Activated naive CD4-positive, alpha-beta T cell treated with anti-CD3 and anti-CD28 coated beads, Interleukin-2, amount 50 U/mL, for 24 hours (primary cell): ENCODE measurements around the gene CUX1.

Experiments
- H3K27ac Mint-ChIP-seq: one replicate; pipeline ENCODE4 v1.8.0; 2021; ENCODE audit warnings: mild to moderate bottlenecking, mixed read lengths
- H3K27me3 Mint-ChIP-seq: one replicate; pipeline ENCODE4 v1.8.0; 2021; ENCODE audit warnings: mixed read lengths
- H3K36me3 Mint-ChIP-seq: one replicate; pipeline ENCODE4 v1.8.0; 2021; ENCODE audit warnings: mixed read lengths
- H3K4me1 Mint-ChIP-seq: one replicate; pipeline ENCODE4 v1.8.0; 2021; ENCODE audit warnings: mixed read lengths
- H3K4me3 Mint-ChIP-seq: one replicate; pipeline ENCODE4 v1.8.0; 2021; ENCODE audit warnings: mild to moderate bottlenecking, mixed read lengths
- H3K9me3 Mint-ChIP-seq: one replicate; pipeline ENCODE4 v1.8.0; 2021; ENCODE audit warnings: mixed read lengths

The CUX1 gene

GRCh38 chr7:102107474-102108104, 290.2 kb downstream of the CUX1 start:
- Mint-ChIP-seq H3K27me3 (no peaks in the 10 kb centered on the region), H3K4me1 (no peaks in the 10 kb centered on the region), H3K9me3 (no peaks in the 10 kb centered on the region), H3K4me3 (no peak overlapping the region), H3K27ac (no peak overlapping the region), H3K36me3 (peaks cover 5% of the 10 kb centered on the region)

- Mint-ChIP-seq H3K36me3 (peaks cover 13% of the 10 kb centered on the region), H3K4me3 (no peak overlapping the region), H3K9me3 (no peaks in the 10 kb centered on the region), H3K4me1 (no peaks in the 10 kb centered on the region), H3K27me3 (no peaks in the 10 kb centered on the region), H3K27ac (no peak overlapping the region)
Measured at GRCh38 chr7:102111061-102112041, 293.9 kb downstream of the CUX1 start.

- H3K9me3 Mint-ChIP-seq: no peaks in the 10 kb centered on the region
- H3K27me3 Mint-ChIP-seq: no peaks in the 10 kb centered on the region
- no peak overlapping the region for H3K27ac Mint-ChIP-seq
- peaks cover 18% of the 10 kb centered on the region for H3K36me3 Mint-ChIP-seq
- no peak overlapping the region for H3K4me3 Mint-ChIP-seq
- no peaks in the 10 kb centered on the region for H3K4me1 Mint-ChIP-seq
Measured at GRCh38 chr7:102115181-102115580, 297.8 kb downstream of the CUX1 start.

GRCh38 chr7:102115931-102116330, 298.5 kb downstream of the CUX1 start:
- Mint-ChIP-seq H3K27me3 (no peaks in the 10 kb centered on the region), H3K36me3 (peaks cover 18% of the 10 kb centered on the region), H3K4me1 (no peaks in the 10 kb centered on the region), H3K4me3 (no peak overlapping the region), H3K9me3 (no peaks in the 10 kb centered on the region), H3K27ac (no peak overlapping the region)

GRCh38 chr7:102117743-102118142, 300.3 kb downstream of the CUX1 start:
- H3K27ac Mint-ChIP-seq: no peak overlapping the region
- H3K36me3 Mint-ChIP-seq: peaks cover 20% of the 10 kb centered on the region
- H3K9me3 Mint-ChIP-seq: no peaks in the 10 kb centered on the region
- peaks cover 8% of the 10 kb centered on the region for H3K4me1 Mint-ChIP-seq
- no peaks in the 10 kb centered on the region for H3K27me3 Mint-ChIP-seq
- H3K4me3 Mint-ChIP-seq: no peak overlapping the region

GRCh38 chr7:102119213-102119651, 301.8 kb downstream of the CUX1 start:
- no peaks in the 10 kb centered on the region for H3K27me3 Mint-ChIP-seq
- H3K27ac Mint-ChIP-seq: no peak overlapping the region
- H3K9me3 Mint-ChIP-seq: no peaks in the 10 kb centered on the region
- peaks cover 8% of the 10 kb centered on the region for H3K4me1 Mint-ChIP-seq
- H3K36me3 Mint-ChIP-seq: peaks cover 19% of the 10 kb centered on the region
- H3K4me3 Mint-ChIP-seq: no peak overlapping the region

GRCh38 chr7:102119925-102120324, 302.5 kb downstream of the CUX1 start:
- H3K4me1 Mint-ChIP-seq: peaks cover 8% of the 10 kb centered on the region
- H3K4me3 Mint-ChIP-seq: no peak overlapping the region
- H3K36me3 Mint-ChIP-seq: peaks cover 22% of the 10 kb centered on the region
- no peaks in the 10 kb centered on the region for H3K27me3 Mint-ChIP-seq
- no peak overlapping the region for H3K27ac Mint-ChIP-seq
- H3K9me3 Mint-ChIP-seq: no peaks in the 10 kb centered on the region

GRCh38 chr7:102120666-102121195, 303.3 kb downstream of the CUX1 start:
- Mint-ChIP-seq H3K27me3 (no peaks in the 10 kb centered on the region), H3K36me3 (peaks cover 17% of the 10 kb centered on the region), H3K4me1 (peaks cover 8% of the 10 kb centered on the region), H3K9me3 (no peaks in the 10 kb centered on the region), H3K27ac (no peak overlapping the region), H3K4me3 (no peak overlapping the region)

GRCh38 chr7:102122026-102122425, 304.6 kb downstream of the CUX1 start:
- peaks cover 9% of the 10 kb centered on the region for H3K36me3 Mint-ChIP-seq
- H3K27ac Mint-ChIP-seq: no peak overlapping the region
- H3K27me3 Mint-ChIP-seq: no peaks in the 10 kb centered on the region
- H3K4me3 Mint-ChIP-seq: no peak overlapping the region
- H3K9me3 Mint-ChIP-seq: no peaks in the 10 kb centered on the region
- H3K4me1 Mint-ChIP-seq: peaks cover 8% of the 10 kb centered on the region

- no peak overlapping the region for H3K4me3 Mint-ChIP-seq
- H3K9me3 Mint-ChIP-seq: no peaks in the 10 kb centered on the region
- peaks cover 8% of the 10 kb centered on the region for H3K36me3 Mint-ChIP-seq
- no peaks in the 10 kb centered on the region for H3K27me3 Mint-ChIP-seq
- no peak overlapping the region for H3K27ac Mint-ChIP-seq
- peaks cover 8% of the 10 kb centered on the region for H3K4me1 Mint-ChIP-seq
Measured at GRCh38 chr7:102125127-102125596, 307.7 kb downstream of the CUX1 start.

- H3K9me3 Mint-ChIP-seq: no peaks in the 10 kb centered on the region
- no peak overlapping the region for H3K27ac Mint-ChIP-seq
- H3K4me1 Mint-ChIP-seq: no peaks in the 10 kb centered on the region
- no peak overlapping the region for H3K4me3 Mint-ChIP-seq
- H3K36me3 Mint-ChIP-seq: peaks cover 10% of the 10 kb centered on the region
- no peaks in the 10 kb centered on the region for H3K27me3 Mint-ChIP-seq
Measured at GRCh38 chr7:102128303-102128702, 310.9 kb downstream of the CUX1 start.

GRCh38 chr7:102129636-102130370, 312.4 kb downstream of the CUX1 start:
- no peaks in the 10 kb centered on the region for H3K9me3 Mint-ChIP-seq
- H3K4me1 Mint-ChIP-seq: no peaks in the 10 kb centered on the region
- H3K27me3 Mint-ChIP-seq: no peaks in the 10 kb centered on the region
- H3K4me3 Mint-ChIP-seq: no peak overlapping the region
- peaks cover 6% of the 10 kb centered on the region for H3K36me3 Mint-ChIP-seq
- H3K27ac Mint-ChIP-seq: no peak overlapping the region

- Mint-ChIP-seq H3K4me3 (no peak overlapping the region), H3K9me3 (no peaks in the 10 kb centered on the region), H3K27me3 (no peaks in the 10 kb centered on the region), H3K36me3 (peaks cover 8% of the 10 kb centered on the region), H3K4me1 (no peaks in the 10 kb centered on the region), H3K27ac (no peak overlapping the region)
Measured at GRCh38 chr7:102132209-102132752, 314.9 kb downstream of the CUX1 start.

- peaks cover 9% of the 10 kb centered on the region for H3K4me1 Mint-ChIP-seq
- H3K27me3 Mint-ChIP-seq: no peaks in the 10 kb centered on the region
- H3K36me3 Mint-ChIP-seq: peaks cover 2% of the 10 kb centered on the region
- no peaks in the 10 kb centered on the region for H3K9me3 Mint-ChIP-seq
- H3K4me3 Mint-ChIP-seq: no peak overlapping the region
- no peak overlapping the region for H3K27ac Mint-ChIP-seq
Measured at GRCh38 chr7:102138676-102139075, 321.2 kb downstream of the CUX1 start.

GRCh38 chr7:102140952-102141370, 323.5 kb downstream of the CUX1 start:
- H3K36me3 Mint-ChIP-seq: peaks cover 5% of the 10 kb centered on the region
- no peaks in the 10 kb centered on the region for H3K9me3 Mint-ChIP-seq
- peaks cover 9% of the 10 kb centered on the region for H3K4me1 Mint-ChIP-seq
- H3K27ac Mint-ChIP-seq: peak overlapping the region; percentile 56
- H3K27me3 Mint-ChIP-seq: no peaks in the 10 kb centered on the region
- peak overlapping the region; percentile 61 for H3K4me3 Mint-ChIP-seq
